Neural cell (in vitro differentiated cells): ENCODE results near the gene PNPLA7. TPM values are rescaled to one million over a fixed set of nuclear protein-coding genes. Genes with fewer than 3 reads are reported as not detected.

ENCODE experiments used
- H2AFZ ChIP-seq: fragments of 200-600, 300-800 bp; sonication (generic), shearing (Covaris generic); 2 replicates; pipeline ENCODE4 v1.6.0; 2014; ENCODE audit warnings: low read depth, mild to moderate bottlenecking, antibody characterized with exemption, low read length, moderate library complexity
- H3F3A ChIP-seq: fragments of 200-600 bp; shearing (Covaris generic); 2 replicates; pipeline ENCODE4 v1.6.1; 2016; ENCODE audit warnings: mild to moderate bottlenecking, moderate library complexity, mixed read lengths, antibody characterized with exemption, low read length; ENCODE audit not compliant: insufficient read depth, poor library complexity, severe bottlenecking
- H3K27ac ChIP-seq: fragments of 200-600, 300-800 bp; sonication (generic), shearing (Covaris generic); 2 replicates; pipeline ENCODE4 v1.5.1; 2014; ENCODE audit warnings: mild to moderate bottlenecking, low read length, moderate library complexity
- H3K27me3 ChIP-seq: fragments of 300-800, 200-600 bp; sonication (generic), shearing (Covaris generic); 2 replicates; pipeline ENCODE4 v1.6.0; 2014; ENCODE audit warnings: mild to moderate bottlenecking, low read depth, low read length, moderate library complexity; ENCODE audit not compliant: insufficient read depth
- H3K36me3 ChIP-seq: fragments of 300-800, 200-600 bp; sonication (generic), shearing (Covaris generic); 2 replicates; pipeline ENCODE4 v1.5.1; 2014; ENCODE audit warnings: mild to moderate bottlenecking, antibody characterized with exemption, low read length, moderate library complexity; ENCODE audit not compliant: insufficient read depth
- H3K4me2 ChIP-seq: fragments of 300-800, 200-600 bp; sonication (generic), shearing (Covaris generic); 2 replicates; pipeline ENCODE4 v1.6.0; 2014; ENCODE audit warnings: mild to moderate bottlenecking, low read length
- H3K4me3 ChIP-seq: fragments of 300-800, 200-600 bp; sonication (generic), shearing (Covaris generic); 2 replicates; pipeline ENCODE4 v1.5.1; 2014; ENCODE audit warnings: mild to moderate bottlenecking, low read length, moderate library complexity
- H3K79me2 ChIP-seq: fragments of 200-600 bp; shearing (Covaris generic); replicated peaks from 2 replicates; pipeline ENCODE4 v1.6.0; 2014; ENCODE audit warnings: mild to moderate bottlenecking, low read length, moderate library complexity; ENCODE audit not compliant: insufficient read depth
- H3K9ac ChIP-seq: fragments of 300-800, 200-600 bp; sonication (generic), shearing (Covaris generic); 2 replicates; pipeline ENCODE4 v1.6.1; 2016; ENCODE audit warnings: mild to moderate bottlenecking, low read length, mixed read lengths
- H3K9me2 ChIP-seq: fragments of 200-600 bp; shearing (Covaris generic); 2 replicates; pipeline ENCODE4 v1.6.1; 2016; ENCODE audit warnings: mild to moderate bottlenecking, low read length, mixed read lengths; ENCODE audit not compliant: insufficient read depth
- H3K9me3 ChIP-seq: fragments of 200-600, 300-800 bp; sonication (generic), shearing (Covaris generic); 2 replicates; pipeline ENCODE4 v1.6.1; 2016; ENCODE audit warnings: mild to moderate bottlenecking, mixed run types, low read length, moderate library complexity, mixed read lengths
- H4K20me1 ChIP-seq: fragments of 200-600 bp; shearing (Covaris generic); 2 replicates; pipeline ENCODE4 v1.6.1; 2016; ENCODE audit warnings: mild to moderate bottlenecking, mixed run types; ENCODE audit not compliant: insufficient read depth
- CTCF ChIP-seq: fragments of 450-650 bp; IDR thresholded peaks from 2 replicates; pipeline ENCODE4 v1.5.1; 2014; ENCODE audit warnings: antibody characterized with exemption, mild to moderate bottlenecking, moderate library complexity; ENCODE audit not compliant: poor library complexity, severe bottlenecking
- EP300 ChIP-seq: fragments of 450-650 bp; conservative IDR thresholded peaks from 2 replicates; pipeline ENCODE4 v1.6.1; 2014; ENCODE audit warnings: antibody characterized with exemption, mild to moderate bottlenecking, moderate library complexity; ENCODE audit not compliant: poor library complexity, severe bottlenecking
- EZH2 ChIP-seq: fragments of 200-600, 300-800 bp; shearing (Covaris generic), sonication (generic); IDR thresholded peaks from 2 replicates; pipeline ENCODE4 v1.6.1; 2014; ENCODE audit warnings: antibody characterized with exemption, low read length, borderline replicate concordance, mild to moderate bottlenecking; ENCODE audit not compliant: insufficient read depth, poor library complexity, severe bottlenecking
- MXI1 ChIP-seq: fragments of 450-650 bp; conservative IDR thresholded peaks from 2 replicates; pipeline ENCODE4 v1.6.1; 2014; ENCODE audit warnings: antibody characterized with exemption, mild to moderate bottlenecking; ENCODE audit not compliant: poor library complexity, severe bottlenecking
- POLR2AphosphoS5 ChIP-seq: IDR thresholded peaks from 2 replicates; pipeline ENCODE4 v1.6.1; 2012
- RAD21 ChIP-seq: fragments of 450-650 bp; conservative IDR thresholded peaks from 2 replicates; pipeline ENCODE4 v1.6.1; 2014; ENCODE audit warnings: antibody characterized with exemption, mild to moderate bottlenecking, moderate library complexity
- SMC3 ChIP-seq: fragments of 450-650 bp; conservative IDR thresholded peaks from 2 replicates; pipeline ENCODE4 v1.6.1; 2014; ENCODE audit warnings: antibody characterized with exemption, mild to moderate bottlenecking, moderate library complexity; ENCODE audit not compliant: poor library complexity
- TAF1 ChIP-seq: IDR thresholded peaks from 2 replicates; pipeline ENCODE4 v1.6.1; 2012; ENCODE audit warnings: low read depth
- polyA plus RNA-seq: library from polyadenylated mRNA; depleted of rRNA; stranded (reverse); fragments of >200 nt; gene quantifications from 2 replicates; pipeline ENCODE4 v1.2.3, GENCODE V29; 2014
- TF ChIP-seq, protein P1 (sequence below): IDR thresholded peaks from 2 replicates; pipeline ENCODE4 v1.6.1; 2012; ENCODE audit warnings: borderline replicate concordance

The PNPLA7 gene
- polyA plus RNA-seq, 1 donor from 2014 or later = 0.72 TPM

- no peak overlapping the region for H3K4me3 ChIP-seq
- H3F3A ChIP-seq = no peaks in the 10 kb centered on the region
- no peak overlapping the region for H3K9ac ChIP-seq
- no peaks in the 10 kb centered on the region for H3K36me3 ChIP-seq
- no peaks in the 10 kb centered on the region for H3K79me2 ChIP-seq
- H3K9me3 ChIP-seq = no peaks in the 10 kb centered on the region
- H3K4me2 ChIP-seq = no peak overlapping the region
- H3K27ac ChIP-seq = no peak overlapping the region
- H2AFZ ChIP-seq = no peak overlapping the region
- TF ChIP-seq CTCF = no peak
- TF ChIP-seq, protein P1, sequence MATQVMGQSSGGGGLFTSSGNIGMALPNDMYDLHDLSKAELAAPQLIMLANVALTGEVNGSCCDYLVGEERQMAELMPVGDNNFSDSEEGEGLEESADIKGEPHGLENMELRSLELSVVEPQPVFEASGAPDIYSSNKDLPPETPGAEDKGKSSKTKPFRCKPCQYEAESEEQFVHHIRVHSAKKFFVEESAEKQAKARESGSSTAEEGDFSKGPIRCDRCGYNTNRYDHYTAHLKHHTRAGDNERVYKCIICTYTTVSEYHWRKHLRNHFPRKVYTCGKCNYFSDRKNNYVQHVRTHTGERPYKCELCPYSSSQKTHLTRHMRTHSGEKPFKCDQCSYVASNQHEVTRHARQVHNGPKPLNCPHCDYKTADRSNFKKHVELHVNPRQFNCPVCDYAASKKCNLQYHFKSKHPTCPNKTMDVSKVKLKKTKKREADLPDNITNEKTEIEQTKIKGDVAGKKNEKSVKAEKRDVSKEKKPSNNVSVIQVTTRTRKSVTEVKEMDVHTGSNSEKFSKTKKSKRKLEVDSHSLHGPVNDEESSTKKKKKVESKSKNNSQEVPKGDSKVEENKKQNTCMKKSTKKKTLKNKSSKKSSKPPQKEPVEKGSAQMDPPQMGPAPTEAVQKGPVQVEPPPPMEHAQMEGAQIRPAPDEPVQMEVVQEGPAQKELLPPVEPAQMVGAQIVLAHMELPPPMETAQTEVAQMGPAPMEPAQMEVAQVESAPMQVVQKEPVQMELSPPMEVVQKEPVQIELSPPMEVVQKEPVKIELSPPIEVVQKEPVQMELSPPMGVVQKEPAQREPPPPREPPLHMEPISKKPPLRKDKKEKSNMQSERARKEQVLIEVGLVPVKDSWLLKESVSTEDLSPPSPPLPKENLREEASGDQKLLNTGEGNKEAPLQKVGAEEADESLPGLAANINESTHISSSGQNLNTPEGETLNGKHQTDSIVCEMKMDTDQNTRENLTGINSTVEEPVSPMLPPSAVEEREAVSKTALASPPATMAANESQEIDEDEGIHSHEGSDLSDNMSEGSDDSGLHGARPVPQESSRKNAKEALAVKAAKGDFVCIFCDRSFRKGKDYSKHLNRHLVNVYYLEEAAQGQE = no peak
- no peaks in the 10 kb centered on the region for H4K20me1 ChIP-seq
- no peaks in the 10 kb centered on the region for H3K27me3 ChIP-seq
- no peaks in the 10 kb centered on the region for H3K9me2 ChIP-seq
These were observed 14.7 kb upstream of the PNPLA7 start for GRCh38 chr9:137564817-137565411.

DNA sequence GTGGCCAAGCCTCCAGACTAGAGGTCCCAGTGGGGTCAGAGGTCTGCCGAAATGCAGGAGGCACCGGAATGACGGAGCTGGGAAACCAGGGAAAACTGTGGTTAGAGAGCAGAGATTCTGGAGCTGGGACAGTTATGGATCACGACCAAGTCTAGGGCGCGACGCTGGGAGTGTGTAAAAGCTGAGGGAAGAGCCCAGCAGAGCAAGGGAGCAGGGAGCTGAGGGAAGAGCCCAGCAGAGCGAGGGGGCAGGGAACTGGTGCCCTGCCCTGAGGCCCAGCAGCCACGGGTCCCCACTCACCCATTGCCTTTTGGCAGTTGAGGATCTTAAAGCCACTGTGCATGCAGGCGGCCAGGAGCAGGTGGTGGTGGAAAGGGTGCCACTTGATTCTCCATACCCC, 13.9 kb upstream of the PNPLA7 start:
- Histone ChIP-seq H3K9me2 (no peaks in the 10 kb centered on the region), H3K4me3 (no peak overlapping the region), H3K4me2 (no peak overlapping the region), H3K36me3 (no peaks in the 10 kb centered on the region), H2AFZ (no peak overlapping the region), H3K9me3 (no peaks in the 10 kb centered on the region), H3K27me3 (no peaks in the 10 kb centered on the region), H3K79me2 (no peaks in the 10 kb centered on the region), H3F3A (no peaks in the 10 kb centered on the region), H3K9ac (no peak overlapping the region), H3K27ac (no peak overlapping the region), H4K20me1 (no peaks in the 10 kb centered on the region)
- TF ChIP-seq RAD21 (no peak), POLR2AphosphoS5 (no peak), EZH2 (no peak), CTCF (no peak)

DNA sequence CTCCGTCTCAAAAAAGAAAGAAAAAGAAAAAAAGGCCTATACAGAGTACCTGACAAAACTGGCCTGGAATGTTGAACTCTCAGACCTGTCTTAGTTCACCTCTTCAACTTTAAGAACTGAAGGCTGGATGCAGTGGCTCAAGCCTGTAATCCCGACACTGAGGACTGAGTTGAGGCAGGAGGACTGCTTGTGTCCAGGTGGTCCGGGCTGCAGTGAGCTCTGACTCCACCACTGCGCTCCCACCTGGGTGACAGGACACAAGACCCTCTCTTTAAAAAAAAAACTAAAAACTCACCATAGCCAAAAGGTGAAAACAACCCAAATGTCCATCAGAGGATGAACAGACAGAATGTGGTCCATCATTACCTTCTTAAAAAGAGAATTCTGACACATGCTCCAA, 7.9 kb upstream of the PNPLA7 start:
- Histone ChIP-seq H3K27me3 (no peaks in the 10 kb centered on the region), H3K9me3 (no peaks in the 10 kb centered on the region), H3K9me2 (no peaks in the 10 kb centered on the region), H3K27ac (no peak overlapping the region), H4K20me1 (no peaks in the 10 kb centered on the region), H2AFZ (no peak overlapping the region), H3K9ac (no peak overlapping the region), H3K4me3 (no peak overlapping the region), H3K36me3 (no peaks in the 10 kb centered on the region), H3K4me2 (no peak overlapping the region), H3F3A (no peaks in the 10 kb centered on the region), H3K79me2 (no peaks in the 10 kb centered on the region)
- TF ChIP-seq TAF1 (no peak), EP300 (no peak), POLR2AphosphoS5 (no peak), MXI1 (no peak), CTCF (no peak), SMC3 (no peak), EZH2 (no peak), RAD21 (no peak)
